ENCODE measurements around the gene TBL3.
A peak's percentile ranks its signal among the peaks of the same experiment; 100 is the strongest.
"Not testable (repeated sequence)": the region's sequence is repeated elsewhere in the genome, so short reads cannot be mapped to it uniquely, and the experiment has no call there.

Gene TBL3

DNA sequence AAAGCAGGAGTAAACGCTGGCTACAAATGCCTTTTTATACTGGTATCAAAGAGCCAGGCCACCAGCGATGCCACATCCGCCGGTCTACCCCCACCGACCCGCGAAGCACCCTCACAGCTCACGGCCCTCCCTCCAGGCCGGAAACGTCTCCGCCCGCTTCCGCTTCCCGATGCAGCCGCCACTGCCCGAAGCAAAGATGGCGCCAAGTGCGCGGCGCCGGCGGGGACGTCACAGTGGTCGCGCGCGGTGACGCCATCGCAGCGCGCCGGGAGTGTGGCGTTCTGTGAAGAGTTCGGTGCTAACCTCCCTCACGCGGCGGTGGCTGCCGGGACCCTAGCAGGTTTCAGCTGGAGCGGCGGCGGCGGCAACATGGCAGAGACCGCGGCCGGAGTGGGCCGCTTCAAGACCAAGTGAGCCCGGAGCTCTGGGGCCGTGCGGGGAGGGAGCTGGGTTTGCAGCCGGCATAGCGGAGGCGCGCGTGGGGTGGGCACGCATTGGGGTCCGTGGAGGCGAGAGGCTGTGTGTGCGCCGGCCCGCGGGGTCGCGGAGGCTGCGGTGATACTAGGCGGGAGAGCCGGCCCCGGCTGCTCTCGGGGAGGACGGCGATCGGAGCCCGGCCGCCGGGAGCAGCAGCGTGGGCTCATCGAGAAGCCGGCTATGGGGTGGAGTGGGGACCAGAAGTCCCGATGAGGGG is at the start of gene TBL3:
Gene TBL3, plus strand, starts transcription at position 258 of the 694 bp plus-strand sequence. Its CDS starts 112 bp downstream, at position 370.
- DNase-seq (ENCODE audit: low spot score) = peak; percentile 94

DNA sequence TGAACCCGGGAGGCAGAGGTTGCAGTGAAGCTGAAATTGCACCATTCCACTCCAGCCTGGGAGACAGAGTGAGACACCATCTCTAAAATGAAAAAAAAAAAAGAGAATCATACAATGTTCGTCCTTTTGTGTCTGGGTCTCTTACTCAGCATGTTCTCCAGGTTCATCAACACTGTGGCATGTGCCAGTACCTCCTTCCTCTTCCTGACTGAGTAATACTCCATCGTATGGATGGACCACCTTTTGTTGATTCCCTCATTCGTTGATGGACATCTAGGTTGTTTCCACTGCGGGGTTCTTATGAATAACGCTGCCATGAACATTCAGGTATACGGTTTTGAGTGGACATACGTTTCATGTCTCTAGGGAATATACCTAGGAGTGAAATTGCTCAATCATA is 49.5 kb upstream of the TBL3 start:
- no peak for DNase-seq (ENCODE audit: low spot score)

- DNase-seq (ENCODE audit: low spot score) = no peak
These were observed 48.4 kb upstream of the TBL3 start for GRCh38 chr16:1923299-1924034.

DNA sequence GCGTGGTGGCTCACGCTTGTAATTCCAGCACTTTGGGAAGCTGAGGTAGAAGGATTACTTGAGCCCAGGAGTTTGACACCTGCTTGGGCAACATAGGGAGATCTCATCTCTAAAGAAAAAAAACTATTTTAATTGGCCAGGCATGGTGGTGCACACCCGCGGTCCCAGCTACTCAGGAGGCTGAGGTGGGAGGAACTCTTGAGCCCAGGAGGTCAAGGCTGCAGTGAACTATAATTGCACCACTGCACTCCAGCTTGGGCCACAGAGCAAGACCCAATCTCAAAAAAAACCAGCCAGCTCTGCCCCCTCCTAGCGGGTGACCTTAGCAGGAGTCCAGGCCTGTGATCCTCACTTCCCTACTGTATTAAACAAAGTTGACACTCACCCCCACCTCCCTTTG is 47.8 kb upstream of the TBL3 start:
- DNase-seq (ENCODE audit: low spot score) = no peak

GRCh38 chr16:1926271-1926670 is 45.6 kb upstream of the TBL3 start:
- no peak for DNase-seq (ENCODE audit: low spot score)

DNA sequence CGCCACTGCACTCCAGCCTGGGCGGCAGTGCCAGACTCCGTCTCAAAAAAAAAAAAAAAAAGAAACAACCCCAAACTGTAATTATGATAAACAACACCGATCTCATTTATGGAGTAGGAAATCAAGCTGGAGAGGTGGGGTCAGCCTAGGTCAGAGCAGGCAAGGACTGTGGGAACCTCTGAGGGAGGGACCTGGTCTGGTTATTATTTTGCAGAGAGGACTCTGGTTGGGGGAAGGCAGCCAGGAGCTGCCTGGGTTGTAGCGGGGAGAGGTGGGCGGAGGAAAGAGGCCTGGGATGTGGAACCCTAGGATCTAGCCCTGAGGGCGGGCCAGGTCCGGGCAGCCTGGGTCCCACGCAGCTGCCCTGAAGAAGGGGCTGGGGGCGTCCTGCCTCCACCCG is 42.7 kb upstream of the TBL3 start:
- DNase-seq (ENCODE audit: low spot score) = peak; percentile 57

GRCh38 chr16:1929578-1930337 is 42.1 kb upstream of the TBL3 start:
- DNase-seq (ENCODE audit: low spot score) = peak; percentile 84

DNA sequence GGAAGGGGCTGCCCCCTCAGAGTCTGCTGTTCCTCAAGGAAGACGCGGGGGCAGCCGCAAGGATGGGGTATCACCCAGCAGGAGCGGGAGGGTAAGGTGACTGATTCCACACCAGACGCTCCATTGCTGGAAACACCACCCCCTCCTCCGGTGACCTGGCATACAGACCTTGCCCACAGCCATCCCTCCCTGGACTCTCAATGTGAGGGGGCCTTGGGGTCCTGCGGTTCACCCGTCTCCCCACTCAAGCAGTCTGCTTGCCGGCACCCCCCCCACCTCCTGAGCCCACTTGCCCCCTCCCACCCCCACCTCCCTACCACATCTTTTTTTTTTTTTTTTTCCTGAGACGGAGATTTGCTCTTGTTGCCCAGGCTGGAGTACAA is 41.5 kb upstream of the TBL3 start:
- DNase-seq (ENCODE audit: low spot score) = no peak

DNA sequence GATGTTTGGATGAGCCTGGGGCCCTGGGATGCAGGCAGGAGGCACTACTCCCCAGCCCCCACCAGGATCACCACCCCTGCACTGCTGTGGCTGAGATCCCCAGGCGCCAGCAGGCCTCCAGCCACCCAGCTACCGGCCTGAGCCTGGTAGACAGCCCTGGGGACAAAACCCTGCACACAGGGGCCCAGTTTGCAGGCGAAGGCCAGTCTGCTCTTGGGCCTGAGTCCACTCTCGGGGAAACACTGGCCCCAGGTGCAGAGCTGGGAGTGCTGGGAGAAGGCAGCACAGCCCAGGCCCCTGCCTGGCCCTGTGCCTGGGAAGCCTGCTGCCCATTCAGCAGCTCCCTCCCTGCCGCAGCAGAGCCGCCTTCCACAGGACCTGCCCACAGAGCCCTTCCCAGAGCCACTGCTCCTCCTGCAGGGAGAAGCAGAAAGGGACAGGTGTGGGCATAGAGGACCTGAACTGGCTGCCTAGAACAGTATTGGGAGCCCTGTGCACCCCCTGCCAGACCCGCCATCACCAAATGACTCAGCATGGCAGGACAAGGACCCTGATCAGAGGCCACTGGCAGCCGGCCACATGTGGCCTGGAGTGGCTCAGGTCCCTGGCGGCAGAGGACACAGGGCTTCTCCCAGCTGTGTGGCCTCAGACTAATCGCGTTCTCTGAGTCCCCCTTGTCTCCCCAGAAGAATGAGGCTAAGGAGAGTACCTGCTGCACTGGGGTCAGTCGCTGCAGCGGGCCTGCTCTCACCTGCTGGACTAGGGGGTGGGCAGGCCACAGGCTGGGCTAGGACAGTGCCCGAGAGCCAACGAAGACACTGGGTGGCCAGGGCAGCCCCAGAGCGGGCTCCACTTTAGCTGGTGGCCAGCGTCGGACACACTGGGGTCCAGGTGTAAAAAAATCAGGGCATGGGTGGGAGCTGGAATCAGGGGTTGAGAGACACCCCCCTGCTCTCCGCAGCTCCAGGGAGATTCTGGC is 39.5 kb upstream of the TBL3 start:
- no peak for DNase-seq (ENCODE audit: low spot score)

GRCh38 chr16:1933097-1933661 is 38.7 kb upstream of the TBL3 start:
- DNase-seq (ENCODE audit: low spot score) = no peak

DNA sequence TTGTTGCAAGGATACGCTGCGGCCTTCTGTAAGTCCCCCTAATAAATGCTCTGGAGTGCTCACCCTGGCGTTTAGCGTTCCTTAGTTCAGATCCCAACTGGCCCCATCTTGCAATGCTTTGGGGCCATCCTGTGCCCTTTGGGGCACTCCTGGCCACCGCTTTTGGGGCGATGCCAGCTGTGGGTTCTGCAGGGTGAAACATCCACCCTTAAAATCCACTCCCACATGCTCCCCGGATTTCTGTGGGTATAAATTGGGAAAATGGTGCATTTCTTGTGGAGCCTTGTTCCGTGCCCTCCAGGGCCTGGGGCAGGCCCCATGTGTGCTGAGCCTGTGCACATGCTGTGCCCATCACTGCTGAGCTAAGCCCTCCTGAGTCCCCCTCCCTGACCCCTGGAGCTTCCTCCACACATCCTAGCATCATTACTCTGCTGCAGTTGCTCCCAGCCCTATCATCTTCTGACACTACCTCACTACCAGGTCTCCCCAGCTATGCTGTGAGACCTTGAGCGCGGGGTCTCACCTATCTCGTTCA is 34.8 kb upstream of the TBL3 start:
- DNase-seq (ENCODE audit: low spot score) = no peak

GRCh38 chr16:1938316-1938715 is 33.5 kb upstream of the TBL3 start:
- no peak for DNase-seq (ENCODE audit: low spot score)

DNA sequence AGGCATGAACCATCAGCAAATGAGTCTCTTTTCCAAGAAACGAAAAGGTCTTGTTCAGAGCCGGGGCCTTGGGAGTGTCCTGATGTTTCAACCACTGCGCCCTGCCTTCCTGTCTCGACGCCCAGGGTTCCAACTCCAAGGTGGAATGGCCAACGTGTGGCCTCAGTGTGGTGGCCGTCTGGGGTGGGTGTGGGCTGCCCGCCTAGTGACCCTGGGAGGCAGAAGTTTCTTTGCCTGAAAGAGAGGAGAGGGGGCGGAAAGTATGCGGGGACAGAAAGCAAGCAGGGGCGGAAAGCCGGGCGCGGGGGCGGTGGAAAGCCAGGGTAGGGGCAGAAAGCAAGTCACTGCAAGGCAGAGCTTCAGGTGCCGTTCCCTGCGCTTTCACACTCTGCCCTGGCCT is 32.9 kb upstream of the TBL3 start:
- DNase-seq (ENCODE audit: low spot score) = no peak

DNA sequence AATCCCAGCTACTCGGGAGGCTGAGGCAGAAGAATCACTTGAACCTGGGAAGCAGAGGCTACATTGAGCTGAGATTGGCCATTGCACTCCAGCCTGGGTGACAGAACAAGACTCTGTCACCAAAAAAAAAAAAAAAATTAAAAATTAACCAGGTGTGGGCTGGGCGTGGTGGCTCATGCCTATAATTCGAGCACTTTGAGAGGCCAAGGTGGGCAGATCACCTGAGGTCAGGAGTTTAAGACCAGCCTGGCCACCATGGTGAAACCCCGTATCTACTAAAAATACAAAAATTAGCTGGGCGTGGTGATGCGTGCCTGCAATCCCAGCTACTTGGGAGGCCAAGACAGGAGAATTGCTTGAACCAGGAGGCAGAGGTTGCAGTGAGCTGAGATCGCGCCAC is 32.0 kb upstream of the TBL3 start:
- not testable (repeated sequence) for DNase-seq (ENCODE audit: low spot score)

- no peak for DNase-seq (ENCODE audit: low spot score)
These were observed 31.3 kb upstream of the TBL3 start for GRCh38 chr16:1940273-1941161.

DNA sequence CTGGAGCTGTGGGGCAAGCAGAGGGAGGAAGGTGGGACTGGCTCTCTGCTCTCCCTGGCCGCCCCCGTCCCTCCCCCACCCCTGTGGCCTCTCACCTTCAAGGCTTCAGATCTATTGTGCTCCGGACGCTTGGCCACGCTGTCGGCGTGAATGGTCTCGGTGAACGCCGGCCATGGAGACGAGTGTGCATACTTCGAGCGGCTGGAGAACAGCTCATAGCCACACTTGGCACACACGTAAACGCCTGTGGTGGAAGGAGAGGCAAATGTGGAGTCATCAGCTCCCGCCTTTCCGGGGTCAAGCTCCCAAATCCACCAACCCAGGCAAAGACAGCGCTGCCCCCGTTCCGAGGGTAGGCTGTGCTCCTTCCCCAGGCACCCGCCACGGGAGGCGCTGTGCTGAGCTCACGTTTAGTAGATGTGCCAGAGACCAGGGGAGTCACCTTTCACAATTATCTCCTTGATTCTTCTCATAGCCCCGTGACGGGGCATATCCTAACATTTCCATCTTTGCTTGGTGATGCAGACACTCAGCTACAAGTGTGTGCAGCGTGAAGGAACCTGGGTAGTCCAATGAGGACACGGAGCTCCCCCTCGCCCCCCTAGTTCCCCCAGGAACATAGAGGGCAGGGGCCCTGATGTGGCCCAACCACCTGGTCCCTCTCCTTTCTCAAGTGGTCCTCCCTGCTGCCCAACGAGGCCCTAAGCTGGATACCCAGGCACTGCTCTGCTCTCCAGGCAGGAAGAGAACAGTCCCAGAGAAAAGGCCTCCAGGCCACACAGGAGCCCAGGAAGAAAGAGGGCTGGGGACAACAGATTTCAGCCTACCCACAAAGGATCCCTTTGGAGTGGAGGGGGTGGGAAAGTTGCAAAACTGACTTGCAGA is 30.4 kb upstream of the TBL3 start:
- no peak for DNase-seq (ENCODE audit: low spot score)

GRCh38 chr16:1942047-1942809 is 29.6 kb upstream of the TBL3 start:
- no peak for DNase-seq (ENCODE audit: low spot score)

All from RKO (cell line).